Activated CD8-positive, alpha-beta memory T cell treated with anti-CD3 and anti-CD28 coated beads for 24 hours (primary cell): Measurements from ENCODE around the gene TAF10.

ENCODE experiments used
- DNase-seq: peaks from one replicate; pipeline ENCODE4 v3.0.0-alpha.2; 2020

TAF10 gene

GRCh38 chr11:6607190-6607795, 4.7 kb downstream of the TAF10 start:
- DNase-seq: no peak

- peak; percentile 72 for DNase-seq
These were observed 5.4 kb downstream of the TAF10 start for GRCh38 chr11:6606471-6607189.

- no peak for DNase-seq
These were observed 7.2 kb downstream of the TAF10 start for GRCh38 chr11:6604790-6605189.

GRCh38 chr11:6604081-6604626, 7.9 kb downstream of the TAF10 start:
- peak; percentile 73 for DNase-seq

GRCh38 chr11:6603287-6604080, 8.5 kb downstream of the TAF10 start, which contains the start of the genes ILK and RRP8:
Gene ILK, plus strand, starts transcription at chr11:6603774. Its CDS starts 498 bp downstream, at chr11:6604272.
Gene RRP8, minus strand, starts transcription at chr11:6603616. Its CDS starts 114 bp downstream, at chr11:6603502.
- DNase-seq: peak; percentile 93

- DNase-seq: peak; percentile 50
These were observed 9.7 kb downstream of the TAF10 start for GRCh38 chr11:6602096-6602940.

GRCh38 chr11:6601041-6601461, 11.0 kb downstream of the TAF10 start:
- no peak for DNase-seq

- no peak for DNase-seq
These were observed 12.1 kb downstream of the TAF10 start for GRCh38 chr11:6599881-6600390.

GRCh38 chr11:6599449-6599848, 12.6 kb downstream of the TAF10 start:
- no peak for DNase-seq

- DNase-seq: no peak
These were observed 13.5 kb downstream of the TAF10 start for GRCh38 chr11:6598555-6598954.

GRCh38 chr11:6596239-6596877, 15.7 kb downstream of the TAF10 start:
- DNase-seq: no peak

- no peak for DNase-seq
These were observed 17.8 kb downstream of the TAF10 start for GRCh38 chr11:6594142-6594768.

GRCh38 chr11:6588018-6588417, 24.0 kb downstream of the TAF10 start:
- no peak for DNase-seq

GRCh38 chr11:6587360-6587953, 24.6 kb downstream of the TAF10 start:
- no peak for DNase-seq

- DNase-seq: no peak
These were observed 25.3 kb downstream of the TAF10 start for GRCh38 chr11:6586434-6587359.

- no peak for DNase-seq
These were observed 27.5 kb downstream of the TAF10 start for GRCh38 chr11:6584528-6584927.

GRCh38 chr11:6583584-6583983, 28.4 kb downstream of the TAF10 start:
- no peak for DNase-seq

- DNase-seq: no peak
These were observed 32.3 kb downstream of the TAF10 start for GRCh38 chr11:6579681-6580080.

GRCh38 chr11:6578134-6578533, 33.9 kb downstream of the TAF10 start:
- DNase-seq: no peak
